ENCODE results near the gene DPP3.

The DPP3 gene

DNA sequence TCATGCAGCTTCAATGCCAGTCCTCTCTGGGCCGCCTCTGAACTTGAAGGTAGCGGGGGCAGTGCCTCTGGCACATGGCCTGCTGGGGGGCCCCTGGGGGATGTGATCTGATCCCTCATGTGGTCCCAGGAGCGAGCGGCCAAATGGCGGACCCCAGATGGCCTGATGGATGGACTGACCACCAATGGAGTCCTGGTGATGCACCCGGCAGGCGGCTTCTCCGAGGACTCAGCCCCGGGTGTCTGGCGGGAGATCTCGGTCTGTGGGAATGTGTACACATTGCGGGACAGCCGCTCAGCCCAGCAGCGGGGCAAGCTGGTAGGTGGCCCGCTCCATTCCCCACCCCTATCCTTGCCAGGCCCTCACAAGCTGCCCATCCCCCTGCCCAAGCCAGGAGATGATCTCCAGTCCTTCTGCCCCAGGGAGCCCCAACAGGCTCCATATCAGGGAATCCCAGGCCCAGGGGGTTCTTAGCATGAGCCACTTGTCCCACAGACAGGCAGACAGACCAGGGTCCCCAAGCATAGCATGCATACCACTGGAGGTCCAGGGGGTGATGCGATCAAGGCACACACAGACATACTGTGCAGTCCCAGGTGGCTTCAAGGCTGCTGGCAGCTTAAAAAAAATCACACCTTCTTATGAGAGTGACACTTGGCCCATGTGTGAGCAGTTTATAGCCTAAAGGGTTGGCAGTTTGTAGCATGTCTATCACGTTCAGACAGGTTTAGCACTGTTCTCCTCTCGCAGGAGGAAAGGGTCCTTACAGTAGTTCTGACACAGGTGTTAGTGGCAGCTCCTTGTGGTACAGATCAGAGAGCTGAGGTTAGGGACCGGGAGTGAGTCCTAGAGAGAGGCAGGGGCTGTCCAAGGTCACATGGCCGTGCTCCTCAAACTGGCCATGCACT, 6.4 kb upstream of the DPP3 start:
- Histone ChIP-seq H3K4me3 (ENCODE audit: extremely low read depth, insufficient read depth, low read length, poor library complexity, severe bottlenecking) (no peak overlapping the region), H3K9me3 (ENCODE audit: control insufficient read depth, low read length) (no peaks in the 10 kb centered on the region), H3K4me1 (ENCODE audit: control insufficient read depth, insufficient read depth, low read length, poor library complexity, severe bottlenecking) (no peaks in the 10 kb centered on the region), H3K36me3 (ENCODE audit: control insufficient read depth, insufficient read depth, low read length) (peaks cover 23% of the 10 kb centered on the region), H3K27ac (ENCODE audit: low read depth, low read length, severe bottlenecking) (no peak overlapping the region)
- WGBS, 2 experiments (ENCODE audit: insufficient coverage in 2 of 2), result 88 to 92% methylated on average over 19 to 20 of the region's 20 CpGs

- 94 to 96% methylated on average over 36 to 44 of the region's 44 CpGs for WGBS, 2 experiments (ENCODE audit: insufficient coverage in 2 of 2)
- H3K4me3 ChIP-seq (ENCODE audit: extremely low read depth, insufficient read depth, low read length, poor library complexity, severe bottlenecking), result no peak overlapping the region
- peaks cover 23% of the 10 kb centered on the region for H3K36me3 ChIP-seq (ENCODE audit: control insufficient read depth, insufficient read depth, low read length)
- H3K4me1 ChIP-seq (ENCODE audit: control insufficient read depth, insufficient read depth, low read length, poor library complexity, severe bottlenecking), result no peaks in the 10 kb centered on the region
- no peak overlapping the region for H3K27ac ChIP-seq (ENCODE audit: low read depth, low read length, severe bottlenecking)
- H3K9me3 ChIP-seq (ENCODE audit: control insufficient read depth, low read length), result no peaks in the 10 kb centered on the region
Observed at GRCh38 chr11:66475349-66476172, 4.7 kb upstream of the DPP3 start.

DNA sequence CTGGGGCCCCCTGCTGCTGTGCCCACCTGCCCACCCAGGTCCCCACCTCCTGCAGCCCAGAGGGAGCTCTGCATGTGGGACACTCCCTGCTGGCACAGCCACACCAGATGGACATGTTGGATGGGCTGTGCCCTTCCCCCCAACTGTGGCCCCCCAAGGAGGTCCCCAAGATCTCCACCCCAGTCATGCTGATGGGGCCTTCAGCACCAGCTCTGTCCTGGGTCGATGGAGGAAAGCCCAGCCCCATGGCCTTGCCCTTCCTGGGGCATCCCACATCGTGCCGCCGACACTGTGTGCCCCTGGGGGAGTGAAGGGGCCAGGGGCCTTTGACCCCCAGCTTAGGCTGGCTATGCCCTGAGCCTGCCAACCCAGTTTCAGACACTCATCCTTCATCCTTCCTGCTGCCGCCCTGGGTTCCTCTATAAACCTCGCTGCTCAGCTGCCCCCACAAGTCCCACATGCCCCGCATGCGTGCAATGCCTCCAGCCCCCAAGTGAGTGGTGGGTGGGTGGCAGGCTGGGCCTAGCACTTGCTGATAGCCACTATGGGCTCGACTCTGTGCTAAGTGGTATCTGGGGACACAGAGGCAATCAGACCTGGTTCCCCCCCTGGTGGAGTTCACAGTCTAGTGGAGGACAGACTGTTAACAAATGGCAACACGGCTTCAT, 3.9 kb upstream of the DPP3 start:
- no peak overlapping the region for H3K27ac ChIP-seq (ENCODE audit: low read depth, low read length, severe bottlenecking)
- WGBS, 2 experiments (ENCODE audit: insufficient coverage in 2 of 2), result 96 to 99% methylated on average over 7 to 8 of the region's 10 CpGs
- H3K4me3 ChIP-seq (ENCODE audit: extremely low read depth, insufficient read depth, low read length, poor library complexity, severe bottlenecking), result no peak overlapping the region
- peaks cover 17% of the 10 kb centered on the region for H3K36me3 ChIP-seq (ENCODE audit: control insufficient read depth, insufficient read depth, low read length)
- H3K4me1 ChIP-seq (ENCODE audit: control insufficient read depth, insufficient read depth, low read length, poor library complexity, severe bottlenecking), result no peaks in the 10 kb centered on the region
- H3K9me3 ChIP-seq (ENCODE audit: control insufficient read depth, low read length), result no peaks in the 10 kb centered on the region

GRCh38 chr11:66476841-66477251, 3.4 kb upstream of the DPP3 start:
- no peaks in the 10 kb centered on the region for H3K9me3 ChIP-seq (ENCODE audit: control insufficient read depth, low read length)
- WGBS, 2 experiments (ENCODE audit: insufficient coverage in 2 of 2), result 78 to 80% methylated on average over 8 to 9 of the region's 9 CpGs
- H3K27ac ChIP-seq (ENCODE audit: low read depth, low read length, severe bottlenecking), result no peak overlapping the region
- H3K4me3 ChIP-seq (ENCODE audit: extremely low read depth, insufficient read depth, low read length, poor library complexity, severe bottlenecking), result no peak overlapping the region
- H3K4me1 ChIP-seq (ENCODE audit: control insufficient read depth, insufficient read depth, low read length, poor library complexity, severe bottlenecking), result no peaks in the 10 kb centered on the region
- peaks cover 17% of the 10 kb centered on the region for H3K36me3 ChIP-seq (ENCODE audit: control insufficient read depth, insufficient read depth, low read length)

- Histone ChIP-seq H3K4me1 (ENCODE audit: control insufficient read depth, insufficient read depth, low read length, poor library complexity, severe bottlenecking) (no peaks in the 10 kb centered on the region), H3K27ac (ENCODE audit: low read depth, low read length, severe bottlenecking) (no peak overlapping the region), H3K4me3 (ENCODE audit: extremely low read depth, insufficient read depth, low read length, poor library complexity, severe bottlenecking) (no peak overlapping the region), H3K36me3 (ENCODE audit: control insufficient read depth, insufficient read depth, low read length) (peaks cover 14% of the 10 kb centered on the region), H3K9me3 (ENCODE audit: control insufficient read depth, low read length) (no peaks in the 10 kb centered on the region)
- WGBS, 2 experiments (ENCODE audit: insufficient coverage in 2 of 2), result 96 to 97% methylated on average over 8 to 9 of the region's 11 CpGs
Observed at GRCh38 chr11:66477263-66478201, 2.7 kb upstream of the DPP3 start.

GRCh38 chr11:66478729-66479393, 1.4 kb upstream of the DPP3 start:
- H3K4me3 ChIP-seq (ENCODE audit: extremely low read depth, insufficient read depth, low read length, poor library complexity, severe bottlenecking), result peak overlapping the region; percentile 77
- H3K36me3 ChIP-seq (ENCODE audit: control insufficient read depth, insufficient read depth, low read length), result peaks cover 17% of the 10 kb centered on the region
- no peaks in the 10 kb centered on the region for H3K9me3 ChIP-seq (ENCODE audit: control insufficient read depth, low read length)
- H3K27ac ChIP-seq (ENCODE audit: low read depth, low read length, severe bottlenecking), result no peak overlapping the region
- H3K4me1 ChIP-seq (ENCODE audit: control insufficient read depth, insufficient read depth, low read length, poor library complexity, severe bottlenecking), result no peaks in the 10 kb centered on the region
- WGBS, 2 experiments (ENCODE audit: insufficient coverage in 2 of 2), result 67 to 92% methylated on average over 3 to 5 of the region's 8 CpGs

DNA sequence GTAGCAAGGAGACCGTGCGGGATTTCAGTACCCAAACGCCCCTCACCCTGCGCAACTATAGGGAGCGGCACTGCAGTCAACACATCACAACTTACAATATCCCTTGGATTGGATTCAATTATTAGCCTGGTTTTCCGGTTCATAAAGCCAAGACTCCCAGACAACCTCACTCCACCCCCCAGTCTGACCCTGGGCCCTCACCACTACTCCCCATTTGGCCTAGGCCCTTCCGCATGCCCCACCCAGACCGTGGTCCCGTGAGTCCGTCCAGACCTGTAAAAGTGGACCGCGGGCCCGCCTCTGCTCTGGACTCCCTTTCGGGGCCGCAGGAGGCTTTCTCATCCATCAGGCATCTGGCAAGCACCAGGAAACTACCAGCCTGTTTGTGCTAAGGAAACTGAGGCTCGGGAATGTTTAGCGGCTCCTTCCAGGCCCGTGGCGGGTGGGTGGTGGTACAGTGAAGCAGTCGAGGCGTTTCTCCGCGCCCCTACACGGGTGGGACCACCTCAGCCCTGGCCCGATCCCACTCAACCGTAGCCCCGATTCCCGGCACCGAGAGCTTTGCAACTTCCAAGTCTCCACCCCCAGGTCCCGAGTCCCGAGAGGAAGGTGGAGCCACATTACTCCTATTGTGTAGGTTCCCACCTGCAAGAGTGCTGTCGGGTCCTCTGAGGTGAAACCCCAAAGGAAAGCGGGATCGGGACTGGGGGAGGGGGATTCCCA, 679 bp upstream of the DPP3 start:
- H3K9me3 ChIP-seq (ENCODE audit: control insufficient read depth, low read length), result no peaks in the 10 kb centered on the region
- 1 to 7% methylated on average over 20 to 27 of the region's 34 CpGs for WGBS, 2 experiments (ENCODE audit: insufficient coverage in 2 of 2)
- peaks cover 13% of the 10 kb centered on the region for H3K36me3 ChIP-seq (ENCODE audit: control insufficient read depth, insufficient read depth, low read length)
- H3K4me3 ChIP-seq (ENCODE audit: extremely low read depth, insufficient read depth, low read length, poor library complexity, severe bottlenecking), result peak overlapping the region; percentile 77
- H3K27ac ChIP-seq (ENCODE audit: low read depth, low read length, severe bottlenecking), result peak overlapping the region; percentile 89
- H3K4me1 ChIP-seq (ENCODE audit: control insufficient read depth, insufficient read depth, low read length, poor library complexity, severe bottlenecking), result no peaks in the 10 kb centered on the region

DNA sequence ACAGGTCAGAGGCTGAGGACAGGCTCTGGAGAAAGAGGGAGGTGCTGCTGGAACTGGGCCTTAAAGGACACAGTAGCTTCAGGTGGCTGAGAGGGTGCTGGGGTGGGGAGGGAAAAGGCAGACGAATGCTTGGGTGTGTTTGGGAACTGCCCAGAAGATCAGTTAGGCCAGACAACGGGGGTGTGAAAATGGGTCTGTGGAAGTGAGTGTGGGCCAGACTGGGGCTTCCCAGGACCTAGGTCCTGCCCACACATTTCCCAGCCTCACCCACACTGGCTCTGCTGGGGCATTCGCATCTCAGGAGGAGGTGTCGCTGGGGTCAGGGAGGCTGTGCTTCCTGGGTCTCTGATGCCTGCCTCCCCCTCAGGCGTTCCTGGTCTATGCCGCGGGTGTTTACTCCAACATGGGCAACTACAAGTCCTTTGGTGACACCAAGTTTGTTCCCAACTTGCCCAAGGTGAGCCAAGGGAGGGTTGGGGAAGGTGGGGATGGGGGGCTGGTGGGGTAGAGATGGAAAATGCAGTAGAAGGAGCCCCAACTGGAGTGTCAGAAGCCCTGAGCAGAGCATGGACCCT, 4.7 kb downstream of the DPP3 start:
- 94 to 98% methylated on average over 5 to 6 of the region's 7 CpGs for WGBS, 2 experiments (ENCODE audit: insufficient coverage in 2 of 2)
- Histone ChIP-seq H3K36me3 (ENCODE audit: control insufficient read depth, insufficient read depth, low read length) (peaks cover 24% of the 10 kb centered on the region), H3K4me1 (ENCODE audit: control insufficient read depth, insufficient read depth, low read length, poor library complexity, severe bottlenecking) (no peaks in the 10 kb centered on the region), H3K9me3 (ENCODE audit: control insufficient read depth, low read length) (no peaks in the 10 kb centered on the region), H3K27ac (ENCODE audit: low read depth, low read length, severe bottlenecking) (no peak overlapping the region), H3K4me3 (ENCODE audit: extremely low read depth, insufficient read depth, low read length, poor library complexity, severe bottlenecking) (no peak overlapping the region)

DNA sequence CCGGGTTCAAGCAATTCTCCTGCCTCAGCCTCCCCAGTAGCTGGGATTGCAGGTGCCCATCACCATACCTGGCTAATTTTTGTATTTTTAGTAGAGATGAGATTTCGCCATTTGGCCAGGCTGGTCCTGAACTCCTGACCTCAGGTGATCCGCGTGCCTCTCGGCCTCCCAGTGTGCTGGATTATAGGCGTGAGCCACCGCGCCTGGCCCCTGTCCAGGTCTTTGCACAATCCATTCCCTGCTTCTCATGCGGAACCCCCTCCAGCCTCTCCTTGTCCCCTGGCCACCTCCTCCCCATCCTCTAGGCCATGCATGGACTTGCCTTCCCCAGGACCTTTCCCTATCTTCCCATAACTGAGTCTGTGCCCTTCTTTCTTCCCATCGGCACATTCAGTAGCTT, 8.7 kb downstream of the DPP3 start:
- WGBS, 2 experiments (ENCODE audit: insufficient coverage in 2 of 2), result 95 to 97% methylated on average over 10 of the region's 10 CpGs
- H3K9me3 ChIP-seq (ENCODE audit: control insufficient read depth, low read length), result no peaks in the 10 kb centered on the region
- no peaks in the 10 kb centered on the region for H3K4me1 ChIP-seq (ENCODE audit: control insufficient read depth, insufficient read depth, low read length, poor library complexity, severe bottlenecking)
- H3K36me3 ChIP-seq (ENCODE audit: control insufficient read depth, insufficient read depth, low read length), result peaks cover 29% of the 10 kb centered on the region
- no peak overlapping the region for H3K27ac ChIP-seq (ENCODE audit: low read depth, low read length, severe bottlenecking)
- H3K4me3 ChIP-seq (ENCODE audit: extremely low read depth, insufficient read depth, low read length, poor library complexity, severe bottlenecking), result no peak overlapping the region

All from mesodermal cell (in vitro differentiated cells).